ENCODE results near the gene COL9A1.
A peak's percentile ranks its signal among the peaks of the same experiment; 100 is the strongest.

The COL9A1 gene

GRCh38 chr6:70221025-70221714, 81.7 kb downstream of the COL9A1 start:
- no peaks in the 10 kb centered on the region for H3K4me1 ChIP-seq (ENCODE audit: control extremely low read depth in 1 of 4, control insufficient read depth in 4 of 4, insufficient read depth in 4 of 4, low read length in 3 of 4)
- peaks cover 0 to 6% (median 2%) of the 10 kb centered on the region in 5 experiments for H3K27me3 ChIP-seq (replicated peaks in 2 of 5; ENCODE audit: control insufficient read depth in 4 of 5, insufficient read depth in 5 of 5, low read length in 4 of 5)
- no peaks in the 10 kb centered on the region for H3K36me3 ChIP-seq (ENCODE audit: control insufficient read depth in 4 of 4, insufficient read depth in 4 of 4, low read length in 3 of 4)
- no peak overlapping the region for H3K27ac ChIP-seq (ENCODE audit: insufficient read depth in 1 of 2, low read depth in 1 of 2, low read length in 2 of 2, poor library complexity in 1 of 2, severe bottlenecking in 2 of 2)
- CTCF ChIA-PET, result interaction anchor here (0.7 to 3.8 kb wide), 24 partner anchors 9 to 663 kb away, joined by 3 to 34 read pairs (median 4); partner anchors contain the start of gene COL9A1
- H3K9me3 ChIP-seq (ENCODE audit: control extremely low read depth in 1 of 5, control insufficient read depth in 4 of 5, insufficient read depth in 2 of 5, low read depth in 1 of 5, low read length in 4 of 5), result no peaks in the 10 kb centered on the region
- no peak overlapping the region for H3K4me3 ChIP-seq (ENCODE audit: control insufficient read depth in 1 of 7, extremely low read depth in 1 of 7, insufficient read depth in 4 of 7, low read depth in 2 of 7, low read length in 6 of 7)
- POLR2A ChIA-PET, result no interaction called here
- WGBS (ENCODE audit: insufficient coverage), result 71% methylated on average over 1 of the region's 4 CpGs
- DNase-seq, result peak; percentile 43 to 65 (median 61)

- H3K27me3 ChIP-seq (replicated peaks in 2 of 5; ENCODE audit: control insufficient read depth in 4 of 5, insufficient read depth in 5 of 5, low read length in 4 of 5), result peaks cover 0 to 6% (median 2%) of the 10 kb centered on the region in 5 experiments
- ChIA-PET POLR2A (no interaction called here), CTCF (interaction anchor here (1.0 to 3.8 kb wide), 14 partner anchors 8 to 468 kb away, joined by 3 to 34 read pairs (median 6); no protein-coding TSS in a partner anchor)
- no peaks in the 10 kb centered on the region for H3K4me1 ChIP-seq (ENCODE audit: control extremely low read depth in 1 of 4, control insufficient read depth in 4 of 4, insufficient read depth in 4 of 4, low read length in 3 of 4)
- H3K27ac ChIP-seq (ENCODE audit: insufficient read depth in 1 of 2, low read depth in 1 of 2, low read length in 2 of 2, poor library complexity in 1 of 2, severe bottlenecking in 2 of 2), result no peak overlapping the region
- 100% methylated on average over 1 of the region's 1 CpG for WGBS (ENCODE audit: insufficient coverage)
- H3K36me3 ChIP-seq (ENCODE audit: control insufficient read depth in 4 of 4, insufficient read depth in 4 of 4, low read length in 3 of 4), result no peaks in the 10 kb centered on the region
- no peaks in the 10 kb centered on the region for H3K9me3 ChIP-seq (ENCODE audit: control extremely low read depth in 1 of 5, control insufficient read depth in 4 of 5, insufficient read depth in 2 of 5, low read depth in 1 of 5, low read length in 4 of 5)
- DNase-seq, result no peak
- no peak overlapping the region for H3K4me3 ChIP-seq (ENCODE audit: control insufficient read depth in 1 of 7, extremely low read depth in 1 of 7, insufficient read depth in 4 of 7, low read depth in 2 of 7, low read length in 6 of 7)
Observed at GRCh38 chr6:70219943-70220613, 82.8 kb downstream of the COL9A1 start.

GRCh38 chr6:70216767-70217166, 86.1 kb downstream of the COL9A1 start:
- 81% methylated on average over 8 of the region's 8 CpGs for WGBS (ENCODE audit: insufficient coverage)
- Histone ChIP-seq H3K36me3 (ENCODE audit: control insufficient read depth in 4 of 4, insufficient read depth in 4 of 4, low read length in 3 of 4) (no peaks in the 10 kb centered on the region), H3K27ac (ENCODE audit: insufficient read depth in 1 of 2, low read depth in 1 of 2, low read length in 2 of 2, poor library complexity in 1 of 2, severe bottlenecking in 2 of 2) (no peak overlapping the region), H3K9me3 (ENCODE audit: control extremely low read depth in 1 of 5, control insufficient read depth in 4 of 5, insufficient read depth in 2 of 5, low read depth in 1 of 5, low read length in 4 of 5) (no peaks in the 10 kb centered on the region), H3K4me3 (ENCODE audit: control insufficient read depth in 1 of 7, extremely low read depth in 1 of 7, insufficient read depth in 4 of 7, low read depth in 2 of 7, low read length in 6 of 7) (no peak overlapping the region), H3K27me3 (replicated peaks in 2 of 5; ENCODE audit: control insufficient read depth in 4 of 5, insufficient read depth in 5 of 5, low read length in 4 of 5) (peaks cover 0 to 8% (median 4%) of the 10 kb centered on the region in 5 experiments), H3K4me1 (ENCODE audit: control extremely low read depth in 1 of 4, control insufficient read depth in 4 of 4, insufficient read depth in 4 of 4, low read length in 3 of 4) (no peaks in the 10 kb centered on the region)
- POLR2A ChIA-PET, result no interaction called here
- CTCF ChIA-PET, result interaction anchor here (0.9 kb wide), 1 partner anchor 73 kb away, joined by 3 read pairs; no protein-coding TSS in a partner anchor
- no peak for DNase-seq

- WGBS (ENCODE audit: insufficient coverage), result 100% methylated on average over 1 of the region's 4 CpGs
- H3K4me1 ChIP-seq (ENCODE audit: control extremely low read depth in 1 of 4, control insufficient read depth in 4 of 4, insufficient read depth in 4 of 4, low read length in 3 of 4), result no peaks in the 10 kb centered on the region
- no peak overlapping the region for H3K27ac ChIP-seq (ENCODE audit: insufficient read depth in 1 of 2, low read depth in 1 of 2, low read length in 2 of 2, poor library complexity in 1 of 2, severe bottlenecking in 2 of 2)
- no peaks in the 10 kb centered on the region for H3K36me3 ChIP-seq (ENCODE audit: control insufficient read depth in 4 of 4, insufficient read depth in 4 of 4, low read length in 3 of 4)
- CTCF ChIA-PET, result interaction anchor here (1.0 kb wide), 1 partner anchor 13 kb away, joined by 3 read pairs; no protein-coding TSS in a partner anchor
- POLR2A ChIA-PET, result no interaction called here
- no peaks in the 10 kb centered on the region for H3K9me3 ChIP-seq (ENCODE audit: control extremely low read depth in 1 of 5, control insufficient read depth in 4 of 5, insufficient read depth in 2 of 5, low read depth in 1 of 5, low read length in 4 of 5)
- DNase-seq, result no peak
- H3K27me3 ChIP-seq (replicated peaks in 2 of 5; ENCODE audit: control insufficient read depth in 4 of 5, insufficient read depth in 5 of 5, low read length in 4 of 5), result peaks cover 0 to 8% (median 4%) of the 10 kb centered on the region in 5 experiments
- no peak overlapping the region for H3K4me3 ChIP-seq (ENCODE audit: control insufficient read depth in 1 of 7, extremely low read depth in 1 of 7, insufficient read depth in 4 of 7, low read depth in 2 of 7, low read length in 6 of 7)
Observed at GRCh38 chr6:70215460-70216108, 87.3 kb downstream of the COL9A1 start.

GRCh38 chr6:70210462-70210861, 92.4 kb downstream of the COL9A1 start:
- Histone ChIP-seq H3K9me3 (ENCODE audit: control extremely low read depth in 1 of 5, control insufficient read depth in 4 of 5, insufficient read depth in 2 of 5, low read depth in 1 of 5, low read length in 4 of 5) (no peaks in the 10 kb centered on the region), H3K4me3 (ENCODE audit: control insufficient read depth in 1 of 7, extremely low read depth in 1 of 7, insufficient read depth in 4 of 7, low read depth in 2 of 7, low read length in 6 of 7) (no peak overlapping the region), H3K27me3 (replicated peaks in 2 of 5; ENCODE audit: control insufficient read depth in 4 of 5, insufficient read depth in 5 of 5, low read length in 4 of 5) (peaks cover 0 to 6% (median 2%) of the 10 kb centered on the region in 5 experiments), H3K27ac (ENCODE audit: insufficient read depth in 1 of 2, low read depth in 1 of 2, low read length in 2 of 2, poor library complexity in 1 of 2, severe bottlenecking in 2 of 2) (no peak overlapping the region), H3K4me1 (ENCODE audit: control extremely low read depth in 1 of 4, control insufficient read depth in 4 of 4, insufficient read depth in 4 of 4, low read length in 3 of 4) (no peaks in the 10 kb centered on the region), H3K36me3 (ENCODE audit: control insufficient read depth in 4 of 4, insufficient read depth in 4 of 4, low read length in 3 of 4) (no peaks in the 10 kb centered on the region)
- no CpG with 5 or more reads among the region's 2 CpGs for WGBS (ENCODE audit: insufficient coverage)
- peak in 2 of 3 donors; percentile 14 to 17 for DNase-seq
- CTCF ChIA-PET, result interaction anchor here (0.8 kb wide), 1 partner anchor 10 kb away, joined by 3 read pairs; no protein-coding TSS in a partner anchor
- POLR2A ChIA-PET, result no interaction called here

- WGBS (ENCODE audit: insufficient coverage), result no CpG with 5 or more reads among the region's 1 CpG
- ChIA-PET CTCF (interaction anchor here (2.1 kb wide), 1 partner anchor 11 kb away, joined by 8 read pairs; no protein-coding TSS in a partner anchor), POLR2A (no interaction called here)
- DNase-seq, result no peak
- H3K9me3 ChIP-seq (ENCODE audit: control extremely low read depth in 1 of 5, control insufficient read depth in 4 of 5, insufficient read depth in 2 of 5, low read depth in 1 of 5, low read length in 4 of 5), result no peaks in the 10 kb centered on the region
- no peak overlapping the region for H3K27ac ChIP-seq (ENCODE audit: insufficient read depth in 1 of 2, low read depth in 1 of 2, low read length in 2 of 2, poor library complexity in 1 of 2, severe bottlenecking in 2 of 2)
- peaks cover 0 to 6% (median 0%) of the 10 kb centered on the region in 5 experiments for H3K27me3 ChIP-seq (replicated peaks in 2 of 5; ENCODE audit: control insufficient read depth in 4 of 5, insufficient read depth in 5 of 5, low read length in 4 of 5)
- H3K36me3 ChIP-seq (ENCODE audit: control insufficient read depth in 4 of 4, insufficient read depth in 4 of 4, low read length in 3 of 4), result no peaks in the 10 kb centered on the region
- no peaks in the 10 kb centered on the region for H3K4me1 ChIP-seq (ENCODE audit: control extremely low read depth in 1 of 4, control insufficient read depth in 4 of 4, insufficient read depth in 4 of 4, low read length in 3 of 4)
- H3K4me3 ChIP-seq (ENCODE audit: control insufficient read depth in 1 of 7, extremely low read depth in 1 of 7, insufficient read depth in 4 of 7, low read depth in 2 of 7, low read length in 6 of 7), result no peak overlapping the region
Observed at GRCh38 chr6:70208235-70208790, 94.6 kb downstream of the COL9A1 start.
